ENCODE data around the gene POLD2.

Gene POLD2

GRCh38 chr7:44094883-44095592 lies 28.3 kb downstream of the POLD2 start:
- no peak for DNase-seq (ENCODE audit: insufficient read length)
- TF ChIP-seq TAF1 (IDR thresholded peaks at IDR 0.05; ENCODE audit: borderline replicate concordance, low read depth, low read length), result no peak
- no peak for FAIRE-seq

GRCh38 chr7:44094365-44094764 lies 29.0 kb downstream of the POLD2 start:
- TF ChIP-seq TAF1 (IDR thresholded peaks at IDR 0.05; ENCODE audit: borderline replicate concordance, low read depth, low read length), result no peak
- no peak for TF ChIP-seq POLR2AphosphoS5 (IDR thresholded peaks at IDR 0.05; ENCODE audit: low read depth, low read length)
- no peak for TF ChIP-seq POLR2A (IDR thresholded peaks at IDR 0.05; ENCODE audit: low read depth, low read length)
- no peak for FAIRE-seq
- DNase-seq (ENCODE audit: insufficient read length), result no peak

- TF ChIP-seq TAF1 (IDR thresholded peaks at IDR 0.05; ENCODE audit: borderline replicate concordance, low read depth, low read length) (no peak), POLR2A (IDR thresholded peaks at IDR 0.05; ENCODE audit: low read depth, low read length) (no peak), POLR2AphosphoS5 (IDR thresholded peaks at IDR 0.05; ENCODE audit: low read depth, low read length) (no peak)
- DNase-seq (ENCODE audit: insufficient read length), result no peak
- no peak for FAIRE-seq
Measured at GRCh38 chr7:44093102-44093641, 30.2 kb downstream of the POLD2 start.

GRCh38 chr7:44087911-44088838 lies 35.2 kb downstream of the POLD2 start:
- no peak for TF ChIP-seq POLR2AphosphoS5 (IDR thresholded peaks at IDR 0.05; ENCODE audit: low read depth, low read length)
- no peak for TF ChIP-seq POLR2A (IDR thresholded peaks at IDR 0.05; ENCODE audit: low read depth, low read length)
- no peak for TF ChIP-seq TAF1 (IDR thresholded peaks at IDR 0.05; ENCODE audit: borderline replicate concordance, low read depth, low read length)
- no peak for FAIRE-seq
- DNase-seq (ENCODE audit: insufficient read length), result no peak

GRCh38 chr7:44086627-44087026 lies 36.7 kb downstream of the POLD2 start:
- no peak for FAIRE-seq
- no peak for TF ChIP-seq POLR2A (IDR thresholded peaks at IDR 0.05; ENCODE audit: low read depth, low read length)
- TF ChIP-seq TAF1 (IDR thresholded peaks at IDR 0.05; ENCODE audit: borderline replicate concordance, low read depth, low read length), result no peak
- no peak for TF ChIP-seq POLR2AphosphoS5 (IDR thresholded peaks at IDR 0.05; ENCODE audit: low read depth, low read length)
- DNase-seq (ENCODE audit: insufficient read length), result no peak

- DNase-seq (ENCODE audit: insufficient read length) (no peak), FAIRE-seq (no peak)
- TF ChIP-seq POLR2AphosphoS5 (IDR thresholded peaks at IDR 0.05; ENCODE audit: low read depth, low read length), result no peak
Measured at GRCh38 chr7:44085546-44085945, 37.8 kb downstream of the POLD2 start.

GRCh38 chr7:44084701-44085100 lies 38.6 kb downstream of the POLD2 start:
- FAIRE-seq (no peak), DNase-seq (ENCODE audit: insufficient read length) (no peak)
- no peak for TF ChIP-seq TAF1 (IDR thresholded peaks at IDR 0.05; ENCODE audit: borderline replicate concordance, low read depth, low read length)
- TF ChIP-seq POLR2AphosphoS5 (IDR thresholded peaks at IDR 0.05; ENCODE audit: low read depth, low read length), result no peak
- TF ChIP-seq POLR2A (IDR thresholded peaks at IDR 0.05; ENCODE audit: low read depth, low read length), result no peak

GRCh38 chr7:44083796-44084195 lies 39.6 kb downstream of the POLD2 start:
- TF ChIP-seq POLR2A (IDR thresholded peaks at IDR 0.05; ENCODE audit: low read depth, low read length) (no peak), TAF1 (IDR thresholded peaks at IDR 0.05; ENCODE audit: borderline replicate concordance, low read depth, low read length) (no peak), POLR2AphosphoS5 (IDR thresholded peaks at IDR 0.05; ENCODE audit: low read depth, low read length) (no peak)
- DNase-seq (ENCODE audit: insufficient read length), result no peak
- FAIRE-seq, result no peak

- FAIRE-seq (no peak), DNase-seq (ENCODE audit: insufficient read length) (peak; percentile 94)
- no peak for TF ChIP-seq TAF1 (IDR thresholded peaks at IDR 0.05; ENCODE audit: borderline replicate concordance, low read depth, low read length)
Measured at GRCh38 chr7:44082541-44083207, 40.7 kb downstream of the POLD2 start.

- TF ChIP-seq POLR2AphosphoS5 (IDR thresholded peaks at IDR 0.05; ENCODE audit: low read depth, low read length), result no peak
- no peak; the same call in 1 of the 2 replicates for TF ChIP-seq POLR2A (IDR thresholded peaks at IDR 0.05; ENCODE audit: low read depth, low read length)
- TF ChIP-seq TAF1 (IDR thresholded peaks at IDR 0.05; ENCODE audit: borderline replicate concordance, low read depth, low read length), result no peak
- FAIRE-seq (no peak), DNase-seq (ENCODE audit: insufficient read length) (no peak)
Measured at GRCh38 chr7:44081266-44081748, 42.0 kb downstream of the POLD2 start.

GRCh38 chr7:44080686-44081265 lies 42.6 kb downstream of the POLD2 start:
- no peak for DNase-seq (ENCODE audit: insufficient read length)
- FAIRE-seq, result no peak
- TF ChIP-seq TAF1 (IDR thresholded peaks at IDR 0.05; ENCODE audit: borderline replicate concordance, low read depth, low read length) (no peak), POLR2AphosphoS5 (IDR thresholded peaks at IDR 0.05; ENCODE audit: low read depth, low read length) (no peak), POLR2A (IDR thresholded peaks at IDR 0.05; ENCODE audit: low read depth, low read length) (no peak; the same call in 1 of the 2 replicates)
